B cell (primary cell): ENCODE results near the gene GRAMD2A.
"Not testable (repeated sequence)": the region's sequence is repeated elsewhere in the genome, so short reads cannot be mapped to it uniquely, and the experiment has no call there.

Experiments used
- EZH2 ChIP-seq: IDR thresholded peaks from 2 replicates; pipeline ENCODE4 v1.6.1; 2012; ENCODE audit warnings: borderline replicate concordance, low read depth, mild to moderate bottlenecking, moderate library complexity, low read length; ENCODE audit not compliant: insufficient read depth, poor library complexity, severe bottlenecking
- TF ChIP-seq, protein P1 (sequence below): fragments of 200-600 bp; IDR thresholded peaks from one replicate; pipeline ENCODE4 v1.8.0; 2022; ENCODE audit warnings: antibody characterized with exemption, mild to moderate bottlenecking

DNA sequence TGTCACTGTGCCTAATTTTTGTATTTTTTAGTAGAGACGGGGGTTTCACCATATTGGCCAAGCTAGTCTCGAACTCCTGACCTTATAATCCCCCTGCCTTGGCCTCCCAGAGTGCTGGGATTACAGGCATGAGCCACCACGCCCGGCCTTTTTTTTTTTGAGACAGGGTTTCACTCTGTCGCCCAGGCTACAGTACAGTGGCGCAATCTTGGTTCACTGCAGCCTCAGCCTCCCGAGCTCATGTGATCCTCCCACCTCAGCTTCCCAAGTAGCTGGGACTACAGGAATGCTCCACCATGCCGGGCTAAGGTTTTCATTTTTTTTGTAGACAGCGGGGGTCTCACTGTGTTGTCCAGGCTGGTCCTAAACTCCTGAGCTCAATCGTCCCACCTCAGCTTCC is 25.6 kb downstream of the GRAMD2A start:
- TF ChIP-seq, protein P1, sequence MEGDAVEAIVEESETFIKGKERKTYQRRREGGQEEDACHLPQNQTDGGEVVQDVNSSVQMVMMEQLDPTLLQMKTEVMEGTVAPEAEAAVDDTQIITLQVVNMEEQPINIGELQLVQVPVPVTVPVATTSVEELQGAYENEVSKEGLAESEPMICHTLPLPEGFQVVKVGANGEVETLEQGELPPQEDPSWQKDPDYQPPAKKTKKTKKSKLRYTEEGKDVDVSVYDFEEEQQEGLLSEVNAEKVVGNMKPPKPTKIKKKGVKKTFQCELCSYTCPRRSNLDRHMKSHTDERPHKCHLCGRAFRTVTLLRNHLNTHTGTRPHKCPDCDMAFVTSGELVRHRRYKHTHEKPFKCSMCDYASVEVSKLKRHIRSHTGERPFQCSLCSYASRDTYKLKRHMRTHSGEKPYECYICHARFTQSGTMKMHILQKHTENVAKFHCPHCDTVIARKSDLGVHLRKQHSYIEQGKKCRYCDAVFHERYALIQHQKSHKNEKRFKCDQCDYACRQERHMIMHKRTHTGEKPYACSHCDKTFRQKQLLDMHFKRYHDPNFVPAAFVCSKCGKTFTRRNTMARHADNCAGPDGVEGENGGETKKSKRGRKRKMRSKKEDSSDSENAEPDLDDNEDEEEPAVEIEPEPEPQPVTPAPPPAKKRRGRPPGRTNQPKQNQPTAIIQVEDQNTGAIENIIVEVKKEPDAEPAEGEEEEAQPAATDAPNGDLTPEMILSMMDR = not testable (repeated sequence)
- TF ChIP-seq EZH2 = not testable (repeated sequence)
